ENCODE results near the gene SPHK2.

SPHK2 gene

DNA sequence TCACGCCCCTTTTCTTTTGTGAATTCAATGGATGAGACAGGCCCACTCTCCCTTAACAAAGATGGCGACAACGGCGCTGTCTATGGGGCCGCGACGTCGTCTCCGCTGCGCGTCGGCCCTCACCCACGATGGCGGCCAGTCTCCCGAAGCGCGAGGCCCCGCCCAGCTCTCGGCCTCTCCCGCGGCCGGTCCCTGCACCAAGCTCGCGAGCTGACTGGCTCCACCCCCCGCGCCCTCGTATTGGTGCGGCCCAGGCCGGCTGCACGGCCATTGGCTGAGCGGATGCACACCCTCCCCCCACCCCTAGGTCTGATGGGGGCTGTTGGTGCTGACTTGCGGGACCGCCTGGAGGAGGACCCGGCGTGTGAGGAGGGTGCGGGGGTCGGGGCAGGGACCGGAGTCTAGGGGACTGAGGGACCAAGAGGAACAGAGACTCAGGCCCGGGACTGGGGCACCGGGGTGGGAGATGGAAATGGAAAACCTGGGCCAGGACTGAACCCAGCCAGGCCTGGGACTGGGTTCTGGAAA, 4.8 kb downstream of the SPHK2 start:
- Histone ChIP-seq H3K36me3 (ENCODE audit: control insufficient read depth, insufficient read depth, low read length) (no peaks in the 10 kb centered on the region), H3K27ac (ENCODE audit: insufficient read depth, low read length, poor library complexity, severe bottlenecking) (peak overlapping the region; percentile 58), H3K27me3 (replicated peaks; ENCODE audit: control insufficient read depth, insufficient read depth, low read length, poor library complexity, severe bottlenecking) (no peaks in the 10 kb centered on the region), H3K4me3 (ENCODE audit: insufficient read depth, low read depth, low read length, poor library complexity, severe bottlenecking) (peak overlapping the region; percentile 39), H3K9me3 (ENCODE audit: control insufficient read depth, low read length) (no peaks in the 10 kb centered on the region), H3K4me1 (ENCODE audit: control insufficient read depth, insufficient read depth, low read length, poor library complexity, severe bottlenecking) (peaks cover 22% of the 10 kb centered on the region)
- DNase-seq = peak; percentile 84 to 91 (median 88)

DNA sequence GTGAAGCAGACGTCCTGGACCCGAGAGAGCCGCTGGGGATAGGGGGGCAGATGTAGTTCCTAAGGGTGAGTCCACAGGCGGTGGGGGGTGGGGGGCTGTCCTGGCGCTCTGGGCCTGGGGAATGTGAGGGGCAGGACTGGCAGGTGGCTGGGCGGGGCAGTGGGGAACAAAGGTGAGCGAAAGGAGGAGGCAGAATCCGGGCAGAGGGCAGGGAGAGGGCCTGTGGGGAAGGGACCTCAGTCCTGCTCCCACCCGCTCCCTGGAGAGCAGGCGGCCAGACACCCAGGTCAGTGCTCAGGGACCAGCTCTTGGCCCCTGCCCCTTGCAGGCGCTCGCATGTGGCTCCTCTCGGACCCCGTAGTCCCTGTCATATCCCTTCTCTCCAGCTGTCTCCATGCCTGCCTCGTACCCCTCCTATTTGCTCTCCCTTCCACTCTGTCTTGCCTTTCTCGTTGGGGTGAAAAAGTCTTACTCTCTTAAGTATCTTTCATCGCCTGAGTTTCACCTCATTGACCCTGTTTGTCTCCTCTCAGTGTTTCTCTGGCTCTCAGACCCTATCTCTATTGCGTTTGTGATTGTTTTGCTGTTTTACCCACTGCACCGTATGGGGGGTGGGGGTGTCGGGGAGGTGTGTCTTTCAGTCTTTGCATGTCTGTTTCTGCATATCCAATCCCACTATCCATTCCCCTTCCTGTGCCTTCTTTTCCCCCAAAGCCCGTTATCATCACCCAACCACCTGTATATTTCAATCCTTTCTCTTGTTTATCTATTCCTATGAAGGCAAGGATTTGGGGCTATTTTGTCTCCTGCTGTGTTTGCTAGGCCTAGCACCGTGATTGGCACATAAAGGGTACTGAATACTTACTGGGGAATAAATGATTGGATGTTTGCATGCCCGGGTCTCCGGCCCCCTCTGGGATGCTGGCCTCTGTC, 5.8 kb downstream of the SPHK2 start:
- no peaks in the 10 kb centered on the region for H3K9me3 ChIP-seq (ENCODE audit: control insufficient read depth, low read length)
- peak overlapping the region; percentile 58 for H3K27ac ChIP-seq (ENCODE audit: insufficient read depth, low read length, poor library complexity, severe bottlenecking)
- H3K4me3 ChIP-seq (ENCODE audit: insufficient read depth, low read depth, low read length, poor library complexity, severe bottlenecking) = no peak overlapping the region
- DNase-seq = no peak
- no peaks in the 10 kb centered on the region for H3K27me3 ChIP-seq (replicated peaks; ENCODE audit: control insufficient read depth, insufficient read depth, low read length, poor library complexity, severe bottlenecking)
- H3K4me1 ChIP-seq (ENCODE audit: control insufficient read depth, insufficient read depth, low read length, poor library complexity, severe bottlenecking) = peaks cover 17% of the 10 kb centered on the region
- peaks cover 7% of the 10 kb centered on the region for H3K36me3 ChIP-seq (ENCODE audit: control insufficient read depth, insufficient read depth, low read length)

GRCh38 chr19:48625891-48626327, 6.6 kb downstream of the SPHK2 start:
- H3K4me3 ChIP-seq (ENCODE audit: insufficient read depth, low read depth, low read length, poor library complexity, severe bottlenecking) = no peak overlapping the region
- H3K27me3 ChIP-seq (replicated peaks; ENCODE audit: control insufficient read depth, insufficient read depth, low read length, poor library complexity, severe bottlenecking) = no peaks in the 10 kb centered on the region
- peaks cover 24% of the 10 kb centered on the region for H3K4me1 ChIP-seq (ENCODE audit: control insufficient read depth, insufficient read depth, low read length, poor library complexity, severe bottlenecking)
- H3K36me3 ChIP-seq (ENCODE audit: control insufficient read depth, insufficient read depth, low read length) = peaks cover 15% of the 10 kb centered on the region
- DNase-seq = no peak
- H3K27ac ChIP-seq (ENCODE audit: insufficient read depth, low read length, poor library complexity, severe bottlenecking) = no peak overlapping the region
- H3K9me3 ChIP-seq (ENCODE audit: control insufficient read depth, low read length) = no peaks in the 10 kb centered on the region

GRCh38 chr19:48627201-48627864, 8.0 kb downstream of the SPHK2 start:
- Histone ChIP-seq H3K27me3 (replicated peaks; ENCODE audit: control insufficient read depth, insufficient read depth, low read length, poor library complexity, severe bottlenecking) (no peaks in the 10 kb centered on the region), H3K4me1 (ENCODE audit: control insufficient read depth, insufficient read depth, low read length, poor library complexity, severe bottlenecking) (peaks cover 24% of the 10 kb centered on the region), H3K36me3 (ENCODE audit: control insufficient read depth, insufficient read depth, low read length) (peaks cover 26% of the 10 kb centered on the region), H3K4me3 (ENCODE audit: insufficient read depth, low read depth, low read length, poor library complexity, severe bottlenecking) (no peak overlapping the region), H3K27ac (ENCODE audit: insufficient read depth, low read length, poor library complexity, severe bottlenecking) (no peak overlapping the region), H3K9me3 (ENCODE audit: control insufficient read depth, low read length) (no peaks in the 10 kb centered on the region)
- no peak for DNase-seq

DNA sequence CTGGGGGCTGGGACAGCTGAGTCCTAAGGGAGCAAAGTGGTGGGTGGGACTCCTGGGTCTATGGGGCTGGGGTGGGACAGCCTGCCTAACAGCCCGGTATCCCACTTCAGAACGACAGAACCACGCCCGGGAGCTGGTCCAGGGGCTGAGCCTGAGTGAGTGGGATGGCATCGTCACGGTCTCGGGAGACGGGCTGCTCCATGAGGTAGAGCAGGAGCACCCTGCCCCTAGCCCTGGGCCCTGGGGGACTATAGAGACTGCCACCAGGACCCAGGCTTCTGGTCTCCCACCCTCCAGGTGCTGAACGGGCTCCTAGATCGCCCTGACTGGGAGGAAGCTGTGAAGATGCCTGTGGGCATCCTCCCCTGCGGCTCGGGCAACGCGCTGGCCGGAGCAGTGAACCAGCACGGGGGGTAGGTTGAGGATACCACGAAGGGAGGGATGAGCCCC, 8.6 kb downstream of the SPHK2 start:
- H3K4me1 ChIP-seq (ENCODE audit: control insufficient read depth, insufficient read depth, low read length, poor library complexity, severe bottlenecking) = peaks cover 24% of the 10 kb centered on the region
- H3K27me3 ChIP-seq (replicated peaks; ENCODE audit: control insufficient read depth, insufficient read depth, low read length, poor library complexity, severe bottlenecking) = no peaks in the 10 kb centered on the region
- peaks cover 32% of the 10 kb centered on the region for H3K36me3 ChIP-seq (ENCODE audit: control insufficient read depth, insufficient read depth, low read length)
- H3K27ac ChIP-seq (ENCODE audit: insufficient read depth, low read length, poor library complexity, severe bottlenecking) = no peak overlapping the region
- DNase-seq = no peak
- no peak overlapping the region for H3K4me3 ChIP-seq (ENCODE audit: insufficient read depth, low read depth, low read length, poor library complexity, severe bottlenecking)
- no peaks in the 10 kb centered on the region for H3K9me3 ChIP-seq (ENCODE audit: control insufficient read depth, low read length)

DNA sequence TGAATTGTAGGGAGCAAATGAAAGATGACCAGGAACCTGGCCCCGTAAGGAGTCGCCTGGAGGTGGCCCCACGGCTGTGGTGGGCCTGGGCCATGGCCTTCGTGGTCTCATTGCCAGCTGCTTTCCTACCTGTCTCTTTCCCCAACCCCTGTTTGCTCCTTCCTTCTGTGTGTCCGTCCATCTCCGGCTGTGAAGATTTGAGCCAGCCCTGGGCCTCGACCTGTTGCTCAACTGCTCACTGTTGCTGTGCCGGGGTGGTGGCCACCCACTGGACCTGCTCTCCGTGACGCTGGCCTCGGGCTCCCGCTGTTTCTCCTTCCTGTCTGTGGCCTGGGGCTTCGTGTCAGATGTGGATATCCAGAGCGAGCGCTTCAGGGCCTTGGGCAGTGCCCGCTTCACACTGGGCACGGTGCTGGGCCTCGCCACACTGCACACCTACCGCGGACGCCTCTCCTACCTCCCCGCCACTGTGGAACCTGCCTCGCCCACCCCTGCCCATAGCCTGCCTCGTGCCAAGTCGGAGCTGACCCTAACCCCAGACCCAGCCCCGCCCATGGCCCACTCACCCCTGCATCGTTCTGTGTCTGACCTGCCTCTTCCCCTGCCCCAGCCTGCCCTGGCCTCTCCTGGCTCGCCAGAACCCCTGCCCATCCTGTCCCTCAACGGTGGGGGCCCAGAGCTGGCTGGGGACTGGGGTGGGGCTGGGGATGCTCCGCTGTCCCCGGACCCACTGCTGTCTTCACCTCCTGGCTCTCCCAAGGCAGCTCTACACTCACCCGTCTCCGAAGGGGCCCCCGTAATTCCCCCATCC, 9.4 kb downstream of the SPHK2 start:
- DNase-seq = no peak
- peaks cover 24% of the 10 kb centered on the region for H3K4me1 ChIP-seq (ENCODE audit: control insufficient read depth, insufficient read depth, low read length, poor library complexity, severe bottlenecking)
- no peaks in the 10 kb centered on the region for H3K27me3 ChIP-seq (replicated peaks; ENCODE audit: control insufficient read depth, insufficient read depth, low read length, poor library complexity, severe bottlenecking)
- no peak overlapping the region for H3K27ac ChIP-seq (ENCODE audit: insufficient read depth, low read length, poor library complexity, severe bottlenecking)
- peaks cover 38% of the 10 kb centered on the region for H3K36me3 ChIP-seq (ENCODE audit: control insufficient read depth, insufficient read depth, low read length)
- H3K4me3 ChIP-seq (ENCODE audit: insufficient read depth, low read depth, low read length, poor library complexity, severe bottlenecking) = no peak overlapping the region
- H3K9me3 ChIP-seq (ENCODE audit: control insufficient read depth, low read length) = no peaks in the 10 kb centered on the region

- peaks cover 38% of the 10 kb centered on the region for H3K36me3 ChIP-seq (ENCODE audit: control insufficient read depth, insufficient read depth, low read length)
- no peak overlapping the region for H3K4me3 ChIP-seq (ENCODE audit: insufficient read depth, low read depth, low read length, poor library complexity, severe bottlenecking)
- DNase-seq = no peak
- H3K4me1 ChIP-seq (ENCODE audit: control insufficient read depth, insufficient read depth, low read length, poor library complexity, severe bottlenecking) = peaks cover 26% of the 10 kb centered on the region
- H3K9me3 ChIP-seq (ENCODE audit: control insufficient read depth, low read length) = no peaks in the 10 kb centered on the region
- H3K27ac ChIP-seq (ENCODE audit: insufficient read depth, low read length, poor library complexity, severe bottlenecking) = no peak overlapping the region
- no peaks in the 10 kb centered on the region for H3K27me3 ChIP-seq (replicated peaks; ENCODE audit: control insufficient read depth, insufficient read depth, low read length, poor library complexity, severe bottlenecking)
Observed at GRCh38 chr19:48629297-48629598, 9.9 kb downstream of the SPHK2 start.

DNA sequence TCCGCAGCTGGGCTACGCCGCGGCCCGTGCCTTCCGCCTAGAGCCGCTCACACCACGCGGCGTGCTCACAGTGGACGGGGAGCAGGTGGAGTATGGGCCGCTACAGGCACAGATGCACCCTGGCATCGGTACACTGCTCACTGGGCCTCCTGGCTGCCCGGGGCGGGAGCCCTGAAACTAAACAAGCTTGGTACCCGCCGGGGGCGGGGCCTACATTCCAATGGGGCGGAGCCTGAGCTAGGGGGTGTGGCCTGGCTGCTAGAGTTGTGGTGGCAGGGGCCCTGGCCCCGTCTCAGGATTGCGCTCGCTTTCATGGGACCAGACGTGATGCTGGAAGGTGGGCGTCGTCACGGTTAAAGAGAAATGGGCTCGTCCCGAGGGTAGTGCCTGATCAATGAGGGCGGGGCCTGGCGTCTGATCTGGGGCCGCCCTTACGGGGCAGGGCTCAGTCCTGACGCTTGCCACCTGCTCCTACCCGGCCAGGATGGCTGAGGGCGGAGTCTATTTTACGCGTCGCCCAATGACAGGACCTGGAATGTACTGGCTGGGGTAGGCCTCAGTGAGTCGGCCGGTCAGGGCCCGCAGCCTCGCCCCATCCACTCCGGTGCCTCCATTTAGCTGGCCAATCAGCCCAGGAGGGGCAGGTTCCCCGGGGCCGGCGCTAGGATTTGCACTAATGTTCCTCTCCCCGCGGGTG, 10.4 kb downstream of the SPHK2 start:
- no peaks in the 10 kb centered on the region for H3K9me3 ChIP-seq (ENCODE audit: control insufficient read depth, low read length)
- peaks cover 38% of the 10 kb centered on the region for H3K36me3 ChIP-seq (ENCODE audit: control insufficient read depth, insufficient read depth, low read length)
- H3K4me1 ChIP-seq (ENCODE audit: control insufficient read depth, insufficient read depth, low read length, poor library complexity, severe bottlenecking) = peaks cover 27% of the 10 kb centered on the region
- H3K4me3 ChIP-seq (ENCODE audit: insufficient read depth, low read depth, low read length, poor library complexity, severe bottlenecking) = no peak overlapping the region
- no peak for DNase-seq
- no peaks in the 10 kb centered on the region for H3K27me3 ChIP-seq (replicated peaks; ENCODE audit: control insufficient read depth, insufficient read depth, low read length, poor library complexity, severe bottlenecking)
- H3K27ac ChIP-seq (ENCODE audit: insufficient read depth, low read length, poor library complexity, severe bottlenecking) = no peak overlapping the region

- H3K36me3 ChIP-seq (ENCODE audit: control insufficient read depth, insufficient read depth, low read length) = peaks cover 38% of the 10 kb centered on the region
- no peaks in the 10 kb centered on the region for H3K9me3 ChIP-seq (ENCODE audit: control insufficient read depth, low read length)
- DNase-seq = no peak
- no peak overlapping the region for H3K4me3 ChIP-seq (ENCODE audit: insufficient read depth, low read depth, low read length, poor library complexity, severe bottlenecking)
- no peak overlapping the region for H3K27ac ChIP-seq (ENCODE audit: insufficient read depth, low read length, poor library complexity, severe bottlenecking)
- H3K27me3 ChIP-seq (replicated peaks; ENCODE audit: control insufficient read depth, insufficient read depth, low read length, poor library complexity, severe bottlenecking) = no peaks in the 10 kb centered on the region
- peaks cover 32% of the 10 kb centered on the region for H3K4me1 ChIP-seq (ENCODE audit: control insufficient read depth, insufficient read depth, low read length, poor library complexity, severe bottlenecking)
Observed at GRCh38 chr19:48630296-48631063, 11.2 kb downstream of the SPHK2 start.
